Endodermal cell (in vitro differentiated cells): ENCODE data around the gene TM9SF3. TPM values are rescaled to one million over a fixed set of nuclear protein-coding genes. Genes with fewer than 3 reads are reported as not detected.

ENCODE experiments used
- DNase-seq: peaks from one replicate; pipeline ENCODE4 v3.0.0-alpha.2; 2017
- H3K27ac ChIP-seq: 2 replicates; pipeline ENCODE4 v1.5.1; 2013; ENCODE audit warnings: mild to moderate bottlenecking, low read depth, low read length, moderate library complexity
- H3K27me3 ChIP-seq: 2 replicates; pipeline ENCODE4 v1.6.1; 2013; ENCODE audit warnings: mild to moderate bottlenecking, low read length, moderate library complexity; ENCODE audit not compliant: insufficient read depth, control insufficient read depth, poor library complexity, severe bottlenecking
- H3K36me3 ChIP-seq: 2 replicates; pipeline ENCODE4 v1.7.0; 2013; ENCODE audit warnings: mild to moderate bottlenecking, low read length, moderate library complexity; ENCODE audit not compliant: control insufficient read depth, insufficient read depth
- H3K4me1 ChIP-seq: one replicate; pipeline ENCODE4 v1.7.0; 2013; ENCODE audit warnings: low read length; ENCODE audit not compliant: control insufficient read depth, insufficient read depth
- H3K4me3 ChIP-seq: 2 replicates; pipeline ENCODE4 v1.5.1; 2013; ENCODE audit warnings: mild to moderate bottlenecking, low read length, moderate library complexity
- H3K9ac ChIP-seq: 2 replicates; pipeline ENCODE4 v1.6.1; 2013; ENCODE audit warnings: mild to moderate bottlenecking, low read length, moderate library complexity; ENCODE audit not compliant: poor library complexity, severe bottlenecking; ENCODE audit errors: extremely low read depth
- H3K9me3 ChIP-seq: 2 replicates; pipeline ENCODE4 v1.6.1; 2013; ENCODE audit warnings: mild to moderate bottlenecking, low read length, moderate library complexity; ENCODE audit not compliant: control insufficient read depth
- H3K27ac Mint-ChIP-seq: 2 replicates; pipeline ENCODE4 v1.8.0; 2020; ENCODE audit warnings: mixed read lengths
- H3K27me3 Mint-ChIP-seq: 2 replicates; pipeline ENCODE4 v1.8.0; 2021; ENCODE audit warnings: mild to moderate bottlenecking, mixed read lengths; ENCODE audit not compliant: insufficient read depth
- H3K36me3 Mint-ChIP-seq: 2 replicates; pipeline ENCODE4 v1.8.0; 2020; ENCODE audit warnings: low read depth, mixed read lengths
- H3K4me1 Mint-ChIP-seq: 2 replicates; pipeline ENCODE4 v1.8.0; 2020; ENCODE audit warnings: mixed read lengths
- H3K4me3 Mint-ChIP-seq: 2 replicates; pipeline ENCODE4 v1.8.0; 2020; ENCODE audit warnings: mild to moderate bottlenecking, moderate library complexity, mixed read lengths
- H3K9me3 Mint-ChIP-seq: 2 replicates; pipeline ENCODE4 v1.8.0; 2020; ENCODE audit warnings: mild to moderate bottlenecking, mixed read lengths
- WGBS, 2 experiments: methylation state at CpG; one replicate each; pipeline versions ENCODE4 v1.1.5 to v1.1.7; 2013; ENCODE audit warnings: missing lambda C conversion rate in 2 of 2, mixed read lengths in 1 of 2; ENCODE audit not compliant: insufficient coverage in 1 of 2, insufficient read length in 1 of 2; 5-methylcytosine and 5-hydroxymethylcytosine counted together
- total RNA-seq, 2 donors: library from RNA; stranded (reverse); fragmentation: NEBNext Ultra II Directional in 1 of 2; extraction: Animal tissue kit (Norgen Biotek cat#: 25700) in 1 of 2; gene quantifications; 2 replicates in 1 of 2; 3 replicates in 1 of 2; pipeline ENCODE4 v1.2.1, GENCODE V29; 2021
- TF ChIP-seq, protein P1 (sequence below): fragments of 200-600 bp; sonication (generic); conservative IDR thresholded peaks from 2 replicates; pipeline ENCODE4 v1.5.0; 2021; ENCODE audit warnings: antibody characterized with exemption, mild to moderate bottlenecking

The TM9SF3 gene
- total RNA-seq, 2 donors from 2014 or later, result 134 to 137 TPM

DNA sequence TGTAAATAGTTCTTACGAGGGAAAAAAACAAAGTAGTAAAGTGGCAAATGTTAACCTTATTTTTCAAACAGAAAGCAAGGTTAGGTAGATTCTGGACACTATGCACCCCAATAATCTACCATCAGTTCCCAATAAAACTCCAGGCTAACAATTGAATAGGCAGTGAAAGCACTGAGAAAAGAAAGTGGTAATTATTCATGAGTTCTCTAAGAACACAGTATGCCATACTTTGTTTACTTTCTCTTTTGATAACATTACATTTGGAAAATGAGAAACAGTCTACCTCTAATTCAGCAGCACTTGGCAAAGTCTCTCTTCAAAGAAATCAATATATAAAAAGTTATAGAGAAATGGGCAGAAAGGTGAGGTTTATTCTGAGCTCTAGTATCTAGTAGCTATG is 18.4 kb downstream of the TM9SF3 start:
- no peak overlapping the region for H3K9ac ChIP-seq
- H3K9me3 ChIP-seq, result no peaks in the 10 kb centered on the region
- DNase-seq, result no peak
- H3K27ac ChIP-seq, result no peak overlapping the region
- TF ChIP-seq, protein P1, sequence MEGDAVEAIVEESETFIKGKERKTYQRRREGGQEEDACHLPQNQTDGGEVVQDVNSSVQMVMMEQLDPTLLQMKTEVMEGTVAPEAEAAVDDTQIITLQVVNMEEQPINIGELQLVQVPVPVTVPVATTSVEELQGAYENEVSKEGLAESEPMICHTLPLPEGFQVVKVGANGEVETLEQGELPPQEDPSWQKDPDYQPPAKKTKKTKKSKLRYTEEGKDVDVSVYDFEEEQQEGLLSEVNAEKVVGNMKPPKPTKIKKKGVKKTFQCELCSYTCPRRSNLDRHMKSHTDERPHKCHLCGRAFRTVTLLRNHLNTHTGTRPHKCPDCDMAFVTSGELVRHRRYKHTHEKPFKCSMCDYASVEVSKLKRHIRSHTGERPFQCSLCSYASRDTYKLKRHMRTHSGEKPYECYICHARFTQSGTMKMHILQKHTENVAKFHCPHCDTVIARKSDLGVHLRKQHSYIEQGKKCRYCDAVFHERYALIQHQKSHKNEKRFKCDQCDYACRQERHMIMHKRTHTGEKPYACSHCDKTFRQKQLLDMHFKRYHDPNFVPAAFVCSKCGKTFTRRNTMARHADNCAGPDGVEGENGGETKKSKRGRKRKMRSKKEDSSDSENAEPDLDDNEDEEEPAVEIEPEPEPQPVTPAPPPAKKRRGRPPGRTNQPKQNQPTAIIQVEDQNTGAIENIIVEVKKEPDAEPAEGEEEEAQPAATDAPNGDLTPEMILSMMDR, result no peak
- no peaks in the 10 kb centered on the region for H3K27me3 ChIP-seq
- peaks cover 61% of the 10 kb centered on the region for H3K36me3 ChIP-seq
- H3K4me1 Mint-ChIP-seq, result peaks cover 36% of the 10 kb centered on the region
- H3K4me1 ChIP-seq, result peaks cover 3% of the 10 kb centered on the region
- no peak overlapping the region for H3K4me3 ChIP-seq
- H3K36me3 Mint-ChIP-seq, result peaks cover 43% of the 10 kb centered on the region
- H3K27me3 Mint-ChIP-seq, result no peaks in the 10 kb centered on the region
- 100% methylated on average over 1 of the region's 1 CpG for WGBS, 2 experiments
- H3K4me3 Mint-ChIP-seq, result no peak overlapping the region
- H3K27ac Mint-ChIP-seq, result no peak overlapping the region
- no peaks in the 10 kb centered on the region for H3K9me3 Mint-ChIP-seq

DNA sequence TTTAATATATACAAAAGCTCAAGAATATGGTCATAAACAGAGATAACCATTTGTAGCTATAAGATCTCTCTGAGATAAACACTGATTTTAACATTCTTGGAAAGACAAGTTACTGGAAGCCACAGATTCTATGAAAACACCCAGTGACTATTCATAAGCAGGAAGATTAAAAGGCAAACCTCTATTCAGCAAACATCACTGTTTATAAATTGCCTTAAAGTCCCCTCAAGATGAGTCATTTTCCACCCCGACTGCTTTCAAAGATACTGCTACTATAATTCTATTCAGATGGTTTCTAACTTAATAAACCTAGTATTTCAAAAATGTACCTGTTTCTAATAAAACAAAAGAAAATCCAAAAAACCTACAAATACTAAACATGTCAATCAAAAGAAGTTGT is 21.0 kb downstream of the TM9SF3 start:
- Histone ChIP-seq H3K9me3 (no peaks in the 10 kb centered on the region), H3K36me3 (peaks cover 70% of the 10 kb centered on the region), H3K4me3 (no peak overlapping the region), H3K9ac (no peak overlapping the region), H3K27me3 (no peaks in the 10 kb centered on the region), H3K4me1 (no peaks in the 10 kb centered on the region), H3K27ac (no peak overlapping the region)
- Mint-ChIP-seq H3K36me3 (peaks cover 50% of the 10 kb centered on the region), H3K9me3 (no peaks in the 10 kb centered on the region), H3K4me3 (no peak overlapping the region), H3K4me1 (peaks cover 21% of the 10 kb centered on the region), H3K27me3 (no peaks in the 10 kb centered on the region), H3K27ac (no peak overlapping the region)
- no peak for DNase-seq
- 83 to 100% methylated on average over 1 of the region's 1 CpG for WGBS, 2 experiments
- TF ChIP-seq, protein P1, result no peak

DNA sequence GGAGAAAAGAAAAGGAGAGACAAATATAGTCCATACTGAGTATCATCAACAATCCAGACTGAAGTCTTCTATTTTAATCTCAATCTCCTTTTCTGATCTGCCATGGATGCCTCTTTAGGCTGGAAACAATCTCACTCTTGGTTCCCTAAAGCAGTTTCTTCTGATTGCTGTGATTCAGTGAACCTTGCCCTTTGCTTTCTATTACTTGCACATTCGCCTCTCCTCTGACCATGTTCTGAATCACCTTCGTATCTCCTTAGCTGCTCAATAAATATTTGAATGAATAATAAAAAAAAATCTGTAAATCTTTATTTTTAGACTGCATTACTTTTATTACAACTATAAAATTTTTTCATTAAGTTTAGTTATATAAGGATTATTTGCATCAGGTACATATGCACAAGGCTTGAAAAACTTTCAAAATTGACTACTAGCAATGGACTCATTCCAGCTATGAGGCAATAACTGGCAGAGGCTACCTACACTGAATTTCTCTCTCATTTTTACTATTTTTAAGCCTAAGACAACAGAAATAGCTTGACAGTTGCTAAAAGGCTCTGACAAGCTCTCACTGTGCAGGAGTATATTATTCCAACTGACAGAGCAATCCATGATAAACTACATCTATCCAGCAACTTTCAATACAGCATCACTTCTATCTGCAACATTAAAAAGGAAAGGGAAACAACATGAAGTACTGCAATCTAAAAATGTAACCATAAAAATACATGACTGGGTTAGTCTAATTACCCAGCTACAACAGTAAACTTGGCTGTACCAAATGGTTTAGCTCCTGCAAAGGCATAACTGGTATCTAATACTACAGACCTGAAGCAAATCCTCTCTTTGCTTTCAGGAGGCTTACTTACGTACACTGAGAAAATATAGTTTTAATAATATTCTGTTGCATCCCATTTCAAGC is 25.6 kb downstream of the TM9SF3 start:
- no peak overlapping the region for H3K27ac ChIP-seq
- no peak overlapping the region for H3K4me3 ChIP-seq
- H3K4me1 Mint-ChIP-seq, result no peaks in the 10 kb centered on the region
- TF ChIP-seq, protein P1, result no peak
- H3K9me3 Mint-ChIP-seq, result no peaks in the 10 kb centered on the region
- no peak overlapping the region for H3K9ac ChIP-seq
- H3K27ac Mint-ChIP-seq, result no peak overlapping the region
- H3K4me3 Mint-ChIP-seq, result no peak overlapping the region
- H3K36me3 ChIP-seq, result peaks cover 75% of the 10 kb centered on the region
- DNase-seq, result no peak
- no peaks in the 10 kb centered on the region for H3K27me3 ChIP-seq
- H3K4me1 ChIP-seq, result no peaks in the 10 kb centered on the region
- 96% methylated on average over 2 of the region's 3 CpGs; no CpG with 5 or more reads in 1 of the 2 experiments for WGBS, 2 experiments
- H3K27me3 Mint-ChIP-seq, result no peaks in the 10 kb centered on the region
- H3K36me3 Mint-ChIP-seq, result peaks cover 49% of the 10 kb centered on the region
- H3K9me3 ChIP-seq, result no peaks in the 10 kb centered on the region
